CD4-positive, alpha-beta T cell treated with Interleukin-15 for 1 hour (primary cell): ENCODE measurements around the gene ACCSL.
A peak's percentile ranks its signal among the peaks of the same experiment; 100 is the strongest.

Experiments
- DNase-seq: peaks from one replicate; pipeline ENCODE4 v3.0.0-alpha.2; 2020

ACCSL gene

DNA sequence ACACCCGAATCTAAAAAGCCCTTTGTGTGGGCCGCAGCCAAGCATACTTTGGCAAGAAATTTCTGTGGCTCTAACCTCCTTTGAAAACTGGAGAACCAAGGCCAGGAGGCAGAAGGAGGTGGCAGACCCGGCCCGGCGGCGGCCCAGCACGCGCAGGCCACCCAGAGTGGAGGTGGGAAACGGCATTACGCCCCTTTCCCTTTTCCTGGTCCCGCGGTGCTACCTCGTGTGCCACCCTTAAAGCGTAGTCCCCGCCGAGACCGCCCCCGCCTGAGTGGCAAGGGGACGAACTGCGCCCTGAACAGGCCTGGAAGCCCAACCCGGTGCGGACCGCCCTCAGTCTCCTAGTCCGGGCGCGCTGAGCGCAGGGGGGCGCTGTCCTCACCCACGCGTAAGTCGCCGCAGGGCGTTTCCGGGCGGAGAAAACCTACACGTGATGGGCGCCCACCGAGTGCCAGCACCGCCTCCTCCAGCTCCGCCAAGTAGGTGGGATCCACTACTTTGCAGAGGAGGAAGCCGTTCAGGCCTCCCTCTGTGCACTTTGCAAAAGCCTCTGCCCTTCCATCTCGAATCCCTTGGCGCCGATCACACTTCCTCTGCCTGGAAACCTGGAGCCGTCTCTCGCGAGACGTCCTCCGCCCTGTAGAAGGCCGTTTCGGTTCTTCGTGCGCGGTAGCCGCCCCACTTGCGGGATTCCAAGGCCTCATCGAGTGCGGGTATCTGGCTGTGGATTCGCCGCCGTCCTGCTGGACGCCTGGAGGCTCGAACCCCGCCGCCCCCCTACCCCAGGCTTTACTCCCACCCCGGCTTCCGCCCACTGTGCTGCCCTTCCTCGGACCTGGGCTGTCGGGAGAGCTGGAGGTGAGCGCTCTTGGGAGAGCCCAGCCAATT is 18.3 kb downstream of the ACCSL start, which contains the start of gene ACCS:
Gene ACCS, plus strand, starts transcription at position 430 of the 891 bp plus-strand sequence. CDS start 1,358 bp downstream, outside the sequence.
- DNase-seq = peak; percentile 89

DNA sequence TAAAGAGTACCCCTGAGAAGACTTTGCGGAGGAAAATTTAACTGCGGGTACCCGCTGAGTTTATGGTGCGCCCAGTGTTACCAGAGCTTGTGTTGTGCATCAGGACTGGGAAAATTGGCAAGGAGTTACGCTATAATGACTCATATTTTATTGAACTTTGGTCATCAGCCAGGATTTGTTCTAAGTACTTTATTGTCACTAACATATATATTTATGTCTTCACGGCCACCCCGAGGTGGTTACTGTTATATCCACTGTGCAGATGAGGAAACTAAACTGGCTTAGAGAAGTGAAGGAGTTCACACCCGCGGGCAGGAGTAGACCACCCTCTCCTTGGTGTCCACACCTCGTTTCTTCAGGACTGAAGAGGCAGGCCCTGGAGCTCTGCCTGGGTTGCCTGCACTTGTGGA is 19.0 kb downstream of the ACCSL start:
- DNase-seq = no peak

DNA sequence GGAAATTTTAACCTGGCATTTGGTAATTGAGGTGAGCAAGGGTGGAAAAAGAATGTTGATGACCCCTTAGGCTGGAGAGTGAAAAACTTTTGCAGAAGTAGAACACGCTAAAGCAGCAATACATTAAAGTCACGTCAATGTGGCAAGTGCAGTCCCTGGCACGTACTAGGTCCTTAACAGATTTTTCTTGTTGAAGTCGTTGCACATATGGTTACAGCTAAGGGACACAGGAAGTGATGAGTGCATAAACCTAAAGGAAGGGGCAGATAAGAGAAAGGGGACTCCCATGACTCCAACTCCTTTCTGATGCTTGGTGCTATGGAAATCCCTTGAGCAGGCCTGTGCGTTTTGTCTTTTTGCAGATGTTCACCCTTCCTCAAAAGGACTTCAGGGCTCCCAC is 19.5 kb downstream of the ACCSL start:
- DNase-seq = no peak

DNA sequence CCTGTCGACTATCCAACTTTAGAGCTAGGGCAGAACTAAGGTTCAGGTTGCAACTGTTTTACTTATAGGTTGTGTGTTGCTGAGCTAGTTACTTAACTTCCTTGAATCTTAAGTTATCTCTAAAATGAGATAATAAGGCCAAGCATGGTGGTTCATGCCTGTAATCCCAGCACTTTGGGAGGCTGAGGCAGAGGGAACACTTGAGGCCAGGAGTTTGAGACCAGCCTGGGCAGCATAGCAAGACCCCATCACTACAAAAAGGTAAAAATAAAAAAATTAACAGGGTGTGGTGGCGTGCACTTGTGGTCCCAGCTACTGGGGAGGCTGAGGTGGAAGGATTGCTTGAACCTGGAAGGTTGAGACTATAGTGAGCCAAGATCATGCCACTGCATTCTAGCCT is 20.4 kb downstream of the ACCSL start:
- DNase-seq = no peak

DNA sequence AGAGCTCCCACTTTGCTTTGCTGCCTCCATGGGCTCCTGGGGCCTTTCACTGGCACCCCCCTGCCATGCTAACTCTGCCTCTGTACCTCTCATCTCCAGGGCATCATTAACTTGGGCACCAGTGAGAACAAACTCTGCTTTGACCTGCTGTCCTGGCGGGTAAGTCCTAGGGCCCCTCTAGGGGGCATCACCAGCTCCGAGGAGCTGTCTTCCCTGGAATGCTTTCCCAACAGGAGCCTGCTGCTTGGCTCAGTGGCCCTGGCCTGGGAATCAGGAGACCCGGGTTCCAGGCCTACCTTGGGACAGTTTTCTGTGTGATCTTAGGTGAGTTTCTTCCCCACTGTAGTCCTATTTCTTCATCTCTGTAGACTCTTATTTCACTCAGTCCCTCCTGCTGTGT is 23.4 kb downstream of the ACCSL start:
- DNase-seq = no peak

DNA sequence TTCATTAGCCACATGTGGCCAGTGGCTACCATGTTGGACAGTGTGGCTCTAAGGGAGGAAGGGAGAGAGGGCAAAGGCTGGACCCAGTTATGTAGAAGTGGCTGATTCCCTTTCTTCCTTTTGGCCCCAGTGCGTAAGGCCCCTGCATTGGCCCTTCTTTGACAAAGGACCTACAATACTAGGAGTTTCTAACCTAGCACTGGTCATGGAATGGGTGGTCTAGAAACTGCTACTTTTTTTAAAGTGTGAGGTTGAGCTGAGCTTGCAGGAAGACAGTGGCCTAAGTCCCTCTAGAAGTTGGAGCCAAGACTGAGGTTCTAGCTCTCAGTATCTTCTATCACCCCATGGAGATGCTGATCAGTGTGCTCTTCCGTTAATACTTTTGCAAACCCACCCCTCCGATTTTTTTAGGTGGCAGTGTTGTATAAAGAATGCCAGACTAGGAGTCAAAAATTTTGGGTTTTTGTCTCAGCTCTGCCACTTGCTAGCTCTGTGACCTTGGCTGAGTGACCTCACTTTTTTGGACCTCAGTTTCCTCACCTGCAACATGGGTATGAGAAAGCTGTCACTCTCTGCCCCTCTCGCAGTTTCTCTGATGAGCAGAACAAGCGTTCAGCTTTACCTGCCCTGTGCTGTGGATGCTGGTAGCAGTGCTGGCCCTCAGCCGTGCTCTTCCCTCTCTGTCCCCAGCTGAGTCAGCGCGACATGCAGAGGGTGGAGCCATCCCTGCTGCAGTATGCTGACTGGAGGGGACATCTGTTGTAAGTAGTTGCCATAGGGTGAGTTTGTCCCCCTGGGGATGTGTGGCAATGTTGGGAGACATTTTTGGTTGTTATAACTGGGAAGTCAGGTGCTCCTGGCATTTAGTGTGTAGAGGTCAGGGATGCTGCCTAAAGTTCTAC is 25.2 kb downstream of the ACCSL start:
- DNase-seq = no peak

DNA sequence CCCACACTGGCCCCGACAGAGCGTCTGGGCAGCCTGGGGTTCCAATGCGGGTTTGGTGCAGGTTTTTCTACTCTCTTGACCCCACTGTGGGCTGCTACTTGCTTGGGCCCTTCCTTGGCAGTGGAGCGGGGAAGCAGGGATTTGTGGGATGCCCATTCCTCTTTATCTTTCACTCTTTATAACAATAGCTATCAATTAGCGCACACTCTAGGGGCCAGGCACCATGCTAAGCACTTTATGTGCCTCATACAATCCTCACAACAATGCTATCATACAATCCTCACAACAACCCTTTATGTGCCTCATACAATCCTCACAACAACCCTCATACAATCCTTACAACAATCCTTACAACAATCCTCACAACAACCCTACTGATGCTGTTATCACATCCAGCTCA is 31.0 kb downstream of the ACCSL start:
- DNase-seq = no peak

DNA sequence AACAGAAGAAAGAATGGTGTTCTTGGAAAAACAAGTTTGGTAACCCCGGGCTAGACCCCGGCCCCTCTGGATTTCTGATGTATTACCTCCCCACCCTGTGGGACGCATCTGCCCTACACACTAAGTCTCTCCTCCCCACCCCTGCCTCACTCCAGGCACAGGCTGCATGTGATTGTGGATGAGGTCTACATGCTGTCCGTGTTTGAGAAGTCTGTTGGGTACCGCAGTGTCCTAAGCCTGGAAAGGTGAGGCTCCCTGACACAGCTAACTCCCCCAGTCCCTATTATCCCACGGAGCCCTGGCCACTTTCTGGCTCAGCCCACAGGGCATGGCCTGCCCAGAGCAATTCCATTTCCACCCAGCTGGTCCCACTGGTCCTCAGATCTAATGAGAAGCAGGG is 31.6 kb downstream of the ACCSL start:
- no peak for DNase-seq

DNA sequence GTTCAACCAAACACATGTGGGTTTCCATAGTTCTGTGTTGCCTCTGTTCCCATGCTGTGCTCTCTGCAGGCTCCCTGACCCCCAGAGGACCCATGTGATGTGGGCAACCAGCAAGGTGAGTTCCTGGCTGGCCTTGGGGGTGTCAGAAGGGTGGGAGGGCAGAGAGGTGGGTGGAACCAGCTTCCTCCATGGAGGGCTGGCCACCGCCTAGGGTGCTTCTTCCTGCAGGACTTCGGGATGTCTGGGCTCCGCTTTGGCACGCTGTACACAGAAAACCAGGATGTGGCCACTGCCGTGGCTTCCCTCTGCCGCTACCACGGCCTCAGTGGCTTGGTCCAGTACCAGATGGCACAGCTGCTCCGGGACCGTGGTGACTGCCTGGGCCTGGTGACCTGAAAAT is 33.2 kb downstream of the ACCSL start:
- no peak for DNase-seq

DNA sequence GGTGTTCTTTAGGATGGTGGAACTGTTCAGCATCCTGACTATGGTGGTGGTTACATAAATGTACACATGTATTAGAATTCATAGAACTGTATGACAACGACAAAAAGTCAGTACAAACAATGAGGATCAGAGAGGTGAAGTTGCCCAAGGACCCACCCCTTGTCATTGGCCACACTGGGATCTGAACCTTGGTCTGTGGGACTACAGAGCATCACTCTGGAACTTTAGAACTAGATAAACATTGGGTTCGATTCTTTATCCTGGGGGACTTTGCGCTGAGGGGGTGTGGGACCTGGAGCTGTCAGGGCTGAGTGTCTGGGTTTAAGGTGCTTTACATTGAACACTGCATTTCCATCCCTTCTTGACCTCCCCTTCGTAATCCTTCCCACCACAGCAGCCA is 34.9 kb downstream of the ACCSL start:
- no peak for DNase-seq

DNA sequence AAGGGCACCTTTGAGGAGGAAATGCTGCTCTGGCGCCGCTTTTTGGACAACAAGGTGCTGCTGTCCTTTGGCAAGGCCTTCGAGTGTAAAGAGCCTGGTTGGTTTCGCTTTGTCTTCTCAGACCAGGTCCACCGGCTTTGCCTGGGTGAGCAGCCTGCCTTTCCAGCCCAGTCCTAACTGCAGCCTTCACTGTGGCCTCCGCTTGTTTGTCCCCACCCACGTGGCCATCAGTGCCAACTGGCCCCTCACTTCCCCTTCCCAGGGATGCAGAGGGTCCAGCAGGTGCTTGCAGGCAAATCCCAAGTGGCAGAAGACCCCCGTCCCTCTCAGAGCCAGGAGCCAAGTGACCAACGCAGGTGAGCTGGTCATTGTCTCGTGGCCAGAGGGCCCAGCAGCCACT is 35.7 kb downstream of the ACCSL start:
- DNase-seq = no peak

DNA sequence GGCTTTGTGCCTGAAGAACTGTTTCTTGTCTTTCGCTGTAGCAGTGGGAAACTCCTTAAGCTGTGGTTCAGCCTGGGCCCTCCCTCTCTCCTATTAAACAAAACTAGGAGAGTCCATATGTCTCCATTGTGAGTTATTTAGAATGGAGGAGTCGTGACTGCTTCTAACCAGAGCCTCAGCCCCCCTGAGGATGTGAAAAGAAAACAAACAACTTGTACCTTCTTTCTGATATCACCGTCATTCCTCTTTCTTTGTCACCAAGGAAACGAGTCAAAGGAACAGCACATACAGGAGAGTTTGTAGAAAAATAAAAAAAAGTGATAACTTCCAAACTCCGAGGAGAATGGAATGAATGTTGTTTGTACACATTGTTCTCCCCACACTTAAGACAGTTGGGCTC is 36.1 kb downstream of the ACCSL start:
- no peak for DNase-seq

DNA sequence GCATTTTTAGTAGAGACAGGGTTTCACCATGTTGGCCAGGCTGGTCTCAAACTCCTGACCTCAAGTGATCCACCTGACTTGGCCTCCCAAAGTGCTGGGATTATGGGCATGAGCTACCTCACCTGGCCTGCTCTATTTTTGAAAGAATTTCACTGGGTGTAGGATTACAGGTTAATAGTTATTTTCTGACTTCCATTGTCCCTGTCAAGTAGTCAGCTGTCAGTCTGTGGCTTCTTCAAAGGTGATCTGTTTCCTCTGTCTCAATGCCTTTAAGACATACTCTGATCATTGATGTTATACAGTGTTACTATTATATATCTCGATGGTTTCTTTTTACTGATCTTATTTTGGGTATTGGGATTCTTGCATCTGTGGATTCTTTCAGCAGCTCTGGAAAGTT is 37.5 kb downstream of the ACCSL start:
- DNase-seq = no peak

DNA sequence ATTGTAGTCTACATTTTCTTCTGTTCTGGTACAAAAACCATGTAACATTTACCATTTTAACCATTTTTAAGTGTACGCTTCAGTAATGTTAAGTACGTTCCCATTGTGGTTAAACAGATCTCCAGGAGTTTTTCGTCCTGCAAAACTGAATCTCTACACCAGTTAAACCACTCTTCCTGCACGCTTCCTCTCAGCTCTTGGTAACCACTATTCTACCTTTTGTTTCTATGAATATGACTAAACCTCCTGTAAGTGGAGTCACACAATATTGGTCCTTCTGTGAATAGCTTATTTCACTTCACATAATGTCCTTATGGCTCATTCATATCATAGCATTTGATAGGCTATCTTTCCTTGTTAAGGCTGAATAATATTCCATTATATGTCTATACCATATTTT is 40.6 kb downstream of the ACCSL start:
- no peak for DNase-seq

DNA sequence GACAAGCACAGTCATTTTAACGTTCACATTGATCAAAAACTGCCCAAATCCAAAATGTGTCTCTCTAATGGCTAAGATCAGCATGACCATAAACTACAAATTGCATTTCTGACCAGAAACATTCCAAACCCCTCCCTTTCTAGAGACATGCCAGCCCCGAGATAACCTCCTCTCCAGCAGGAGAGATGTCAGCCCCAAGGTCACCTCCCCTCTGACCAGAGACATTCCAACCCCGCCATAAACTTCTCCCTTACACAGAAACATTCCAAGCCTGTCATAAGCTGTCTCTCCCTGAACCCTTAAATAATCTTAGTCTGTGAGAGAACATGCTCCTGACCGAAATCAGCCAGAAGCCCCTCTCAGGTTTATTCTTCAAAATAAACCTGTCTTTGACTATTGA is 41.1 kb downstream of the ACCSL start:
- DNase-seq = no peak

DNA sequence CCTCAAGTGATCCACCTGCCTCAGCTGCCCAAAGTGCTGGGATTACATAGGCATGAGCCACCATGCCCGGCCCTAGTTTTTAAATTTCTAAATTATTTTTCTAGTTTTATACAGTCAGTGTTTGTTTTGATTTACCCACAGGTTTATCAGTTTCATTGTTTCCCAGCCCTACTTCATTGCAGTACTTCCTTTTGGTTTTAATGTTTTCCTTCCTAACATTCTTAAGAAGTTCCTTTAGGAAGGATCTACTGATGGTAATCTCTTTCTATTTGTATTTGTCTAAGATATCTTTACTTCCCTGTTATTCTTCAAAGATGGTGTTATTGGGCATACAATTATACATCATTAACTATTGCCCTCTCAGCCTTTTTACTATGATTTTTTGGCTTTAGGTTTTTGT is 42.8 kb downstream of the ACCSL start:
- no peak for DNase-seq

DNA sequence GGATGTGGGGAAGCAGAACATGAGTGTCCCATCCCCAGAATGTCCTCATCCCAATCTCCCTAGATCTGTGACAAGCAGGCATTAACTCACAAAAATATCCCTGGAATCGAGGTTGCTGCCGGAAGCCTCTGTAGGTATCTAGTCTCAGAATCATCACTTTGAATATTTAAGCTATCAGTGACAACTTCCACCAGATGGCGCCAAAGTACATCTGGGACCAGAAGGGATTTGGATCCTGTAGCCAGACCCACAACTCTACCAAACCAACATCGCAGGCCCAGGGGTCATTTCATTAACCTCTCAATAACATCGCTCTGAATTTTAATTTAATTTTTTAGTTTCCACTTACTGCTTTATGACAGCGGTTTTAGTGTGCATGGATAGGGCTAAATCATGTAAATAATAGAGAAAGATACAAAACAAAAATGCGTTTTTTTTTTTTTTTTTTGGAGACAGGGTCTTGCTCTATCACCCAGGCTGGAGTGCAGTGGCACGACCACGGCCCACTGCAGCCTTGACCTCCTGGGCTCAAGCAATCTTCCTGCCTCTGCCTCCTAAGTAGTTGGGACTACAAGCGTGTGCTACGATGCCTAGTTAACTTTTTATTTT is 46.6 kb downstream of the ACCSL start:
- DNase-seq = peak; percentile 64

DNA sequence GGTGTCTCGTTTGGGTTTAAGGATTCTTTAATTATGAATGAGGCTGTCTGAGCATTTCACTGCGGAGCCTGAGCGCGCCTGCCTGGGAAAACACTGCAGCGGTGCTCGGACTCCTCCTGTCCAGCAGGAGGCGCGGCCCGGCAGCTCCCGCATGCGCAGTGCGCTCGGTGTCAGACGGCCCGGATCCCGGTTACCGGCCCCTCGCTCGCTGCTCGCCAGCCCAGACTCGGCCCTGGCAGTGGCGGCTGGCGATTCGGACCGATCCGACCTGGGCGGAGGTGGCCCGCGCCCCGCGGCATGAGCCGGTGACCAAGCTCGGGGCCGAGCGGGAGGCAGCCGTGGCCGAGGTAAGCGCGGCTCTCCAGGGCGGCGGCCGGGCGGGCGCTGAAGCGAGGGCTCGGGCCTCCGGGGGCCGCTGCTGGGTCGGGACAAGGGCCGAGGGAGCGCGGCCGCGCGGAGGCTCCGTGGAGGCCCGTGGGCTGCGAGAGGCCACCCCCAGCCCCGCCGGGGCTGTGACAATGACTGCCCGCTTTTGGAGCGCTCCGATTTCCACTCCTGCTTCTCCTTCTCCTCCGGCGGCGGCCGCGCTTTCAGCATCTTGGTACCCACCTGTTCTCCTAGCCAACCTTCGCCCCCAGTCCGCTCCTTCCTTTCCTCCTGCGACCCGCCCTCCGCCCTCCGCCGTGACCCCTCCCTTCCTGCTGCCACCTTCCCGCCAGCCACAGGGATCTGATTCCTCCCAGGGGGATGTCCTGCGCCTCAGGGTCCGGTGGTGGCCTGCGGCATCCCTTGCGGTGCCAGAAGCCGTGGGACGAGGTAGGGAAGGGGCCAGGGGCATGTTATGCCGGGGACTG is 48.0 kb downstream of the ACCSL start, which contains the start of gene EXT2:
Gene EXT2, plus strand, starts transcription at position 173 of the 854 bp plus-strand sequence. CDS start 12,035 bp downstream, outside the sequence.
- DNase-seq = peak; percentile 87

DNA sequence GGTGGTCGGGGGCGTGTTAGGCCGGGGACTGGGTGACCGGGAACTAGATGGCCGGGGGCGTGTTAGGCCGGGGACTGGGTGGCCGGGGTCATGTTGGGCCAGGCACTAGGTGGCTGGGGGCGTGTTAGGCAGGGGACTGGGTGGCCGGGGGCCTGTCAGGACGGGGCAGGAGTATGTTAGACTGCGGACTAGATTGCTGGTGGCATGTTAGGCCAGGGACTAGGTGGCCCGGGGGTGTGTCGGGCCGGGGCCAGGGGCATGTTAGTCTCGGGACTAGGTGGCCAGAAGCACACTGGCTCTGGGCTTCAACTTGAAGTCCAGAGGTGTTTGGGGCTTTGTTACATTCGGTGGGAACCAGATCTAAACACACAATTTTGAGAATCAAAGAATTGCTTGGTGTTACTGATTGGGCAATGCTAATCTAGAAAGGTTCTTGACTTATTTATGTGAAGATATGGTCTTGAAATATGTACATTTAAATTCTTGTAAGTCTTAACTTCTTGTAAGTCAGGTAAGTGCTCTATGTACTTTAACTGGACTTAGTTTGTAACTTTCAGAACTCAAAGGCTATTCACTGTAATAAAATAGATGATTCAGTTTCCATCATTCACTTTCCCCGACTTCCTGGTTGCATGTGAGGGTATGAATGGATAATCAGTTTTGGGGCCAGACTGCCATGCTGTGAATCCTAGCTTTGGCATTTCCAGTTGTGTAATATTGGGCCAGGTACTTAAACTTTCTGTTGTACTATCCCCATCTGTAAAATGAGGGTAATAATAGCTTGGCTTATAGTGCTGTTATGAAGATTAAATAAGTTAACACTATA is 48.8 kb downstream of the ACCSL start:
- no peak for DNase-seq

DNA sequence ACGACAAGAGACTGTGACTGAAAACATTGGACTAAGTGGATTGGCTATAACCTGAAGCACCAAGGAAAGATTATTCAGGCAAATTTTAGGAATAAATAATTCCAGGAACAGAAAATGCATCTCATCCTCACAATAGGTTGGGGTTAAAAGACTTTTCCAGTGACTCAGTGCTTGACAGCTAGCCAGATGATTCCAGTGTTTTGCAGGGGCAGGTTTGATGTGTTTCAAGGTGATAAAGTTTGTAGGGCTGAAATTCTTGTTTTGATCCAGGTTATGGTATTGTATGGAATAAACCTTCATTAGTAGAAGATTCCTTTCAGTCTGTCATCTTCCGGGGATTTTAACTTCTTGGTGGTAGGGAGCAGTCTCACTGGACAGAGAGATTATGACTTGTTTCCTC is 50.0 kb downstream of the ACCSL start:
- no peak for DNase-seq

DNA sequence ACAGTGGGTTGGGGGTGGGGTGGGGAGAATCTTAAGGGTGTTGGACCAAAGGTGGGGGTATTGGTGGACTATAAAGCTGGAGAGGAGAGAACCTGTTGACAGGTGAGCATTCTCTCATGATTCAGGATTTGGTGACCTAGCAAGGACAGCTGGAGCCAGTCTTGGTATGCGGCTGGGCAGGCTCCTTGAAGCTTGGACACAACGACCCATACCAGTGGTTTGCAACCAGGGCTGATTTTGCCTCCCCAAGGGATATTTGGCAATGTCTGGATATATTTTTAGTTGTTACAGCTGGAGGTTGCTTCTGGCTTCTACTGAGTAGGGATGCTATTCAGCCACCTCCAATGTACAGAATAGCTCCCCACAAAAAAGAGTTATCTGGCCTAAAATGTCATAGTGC is 53.3 kb downstream of the ACCSL start:
- DNase-seq = no peak
